GM23248 (cell line): ENCODE measurements around the gene SLC6A5. TPM values are rescaled to one million over a fixed set of nuclear protein-coding genes. Genes with fewer than 3 reads are reported as not detected.

Experiments used
- DNase-seq: peaks from one replicate; pipeline ENCODE4 v3.0.0-alpha.2; 2015
- H2AFZ ChIP-seq: fragments of 200-600 bp; sonication (generic); 2 replicates; pipeline ENCODE4 v1.6.1; 2016; ENCODE audit warnings: antibody characterized with exemption
- H3F3A ChIP-seq: fragments of 200-600 bp; sonication (generic); 2 replicates; pipeline ENCODE4 v1.6.1; 2016; ENCODE audit warnings: mild to moderate bottlenecking, antibody characterized with exemption, mixed run types; ENCODE audit not compliant: insufficient read depth
- H3K27ac ChIP-seq: fragments of 200-600 bp; sonication (generic); 2 replicates; pipeline ENCODE4 v1.5.1; 2016; ENCODE audit warnings: mild to moderate bottlenecking
- H3K27me3 ChIP-seq: fragments of 200-600 bp; sonication (generic); replicated peaks from 2 replicates; pipeline ENCODE4 v1.6.1; 2016; ENCODE audit warnings: mild to moderate bottlenecking; ENCODE audit not compliant: insufficient read depth
- H3K36me3 ChIP-seq: fragments of 200-600 bp; sonication (generic); 2 replicates; pipeline ENCODE4 v1.6.1; 2016; ENCODE audit warnings: low read depth, mild to moderate bottlenecking
- H3K4me1 ChIP-seq: fragments of 200-600 bp; sonication (generic); 2 replicates; pipeline ENCODE4 v1.6.1; 2016; ENCODE audit warnings: mild to moderate bottlenecking; ENCODE audit not compliant: insufficient read depth
- H3K4me2 ChIP-seq: fragments of 200-600 bp; sonication (generic); one replicate; pipeline ENCODE4 v1.6.1; 2016; ENCODE audit warnings: mild to moderate bottlenecking; ENCODE audit not compliant: unreplicated experiment
- H3K4me3 ChIP-seq: fragments of 200-600 bp; sonication (generic); 2 replicates; pipeline ENCODE4 v1.5.1; 2016; ENCODE audit warnings: mild to moderate bottlenecking
- H3K79me2 ChIP-seq: fragments of 200-600 bp; sonication (generic); 2 replicates; pipeline ENCODE4 v1.6.1; 2016; ENCODE audit warnings: mild to moderate bottlenecking; ENCODE audit not compliant: insufficient read depth
- H3K9ac ChIP-seq: fragments of 200-600 bp; sonication (generic); 2 replicates; pipeline ENCODE4 v1.6.1; 2016; ENCODE audit warnings: mild to moderate bottlenecking
- H3K9me2 ChIP-seq: fragments of 200-600 bp; sonication (generic); 2 replicates; pipeline ENCODE4 v1.6.1; 2016; ENCODE audit warnings: mixed run types, mild to moderate bottlenecking, moderate library complexity; ENCODE audit not compliant: insufficient read depth
- H3K9me3 ChIP-seq: fragments of 200-600 bp; sonication (generic); one replicate; pipeline ENCODE4 v1.6.1; 2017; ENCODE audit warnings: low read depth
- H4K20me1 ChIP-seq: fragments of 200-600 bp; sonication (generic); 2 replicates; pipeline ENCODE4 v1.6.0; 2016; ENCODE audit not compliant: insufficient read depth
- EZH2 ChIP-seq: fragments of 200-600 bp; sonication (generic); IDR thresholded peaks from 2 replicates; pipeline ENCODE4 v1.6.1; 2018; ENCODE audit warnings: antibody characterized with exemption, mild to moderate bottlenecking; ENCODE audit not compliant: insufficient read depth, poor library complexity, severe bottlenecking
- EZH2phosphoT487 ChIP-seq: fragments of 200-600 bp; sonication (generic); IDR thresholded peaks from 2 replicates; pipeline ENCODE4 v1.6.1; 2018; ENCODE audit warnings: antibody characterized with exemption, moderate library complexity, mild to moderate bottlenecking, low read depth; ENCODE audit not compliant: insufficient read depth
- WGBS, 2 experiments: methylation state at CpG; one replicate each; pipeline ENCODE4 v1.1.6; 2015 to 2017; ENCODE audit warnings: low lambda C conversion rate in 2 of 2, low coverage in 1 of 2; ENCODE audit errors: missing lambda C conversion rate in 2 of 2; 5-methylcytosine and 5-hydroxymethylcytosine counted together
- in situ Hi-C: fragments of 300-500 bp; cut with MboI; formaldehyde crosslinking; loops from 2 replicates; pipeline ENCODE4 v1.15.0; 2020
- polyA plus RNA-seq: library from polyadenylated mRNA; unstranded; fragments of >200 nt; fragmentation: Nextera tagmentation; extraction: Ambion mirVana; gene quantifications from 2 replicates; pipeline ENCODE4 v1.2.1, GENCODE V29; 2016
- total RNA-seq: library from RNA; depleted of rRNA; stranded (reverse); fragments of >200 nt; shearing (Covaris generic); gene quantifications from 2 replicates; pipeline ENCODE4 v1.2.3, GENCODE V29; 2014

SLC6A5 gene
- total and polyA plus RNA-seq, 2 experiments from 2014 or later: not detected

DNA sequence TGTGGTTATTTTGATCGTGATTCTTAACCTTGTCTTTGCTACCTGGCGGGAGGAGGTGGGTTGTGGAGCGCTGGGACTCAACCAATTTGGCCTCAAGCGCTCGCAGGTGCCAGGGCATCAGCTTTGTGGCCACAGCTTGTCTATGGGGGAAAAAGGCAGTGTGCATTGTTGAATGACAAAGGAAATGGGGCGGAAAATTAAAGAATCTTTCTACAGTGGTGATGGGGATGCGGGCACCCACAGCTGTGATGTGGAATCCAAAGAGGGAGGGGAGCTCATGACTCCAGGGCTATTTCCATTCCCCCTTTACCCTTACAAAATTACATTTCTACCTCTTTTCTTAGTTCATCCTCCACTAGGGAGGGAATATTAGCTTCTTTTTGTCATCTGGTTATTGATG, 1.1 kb downstream of the SLC6A5 start:
- Histone ChIP-seq H3K9me3 (no peaks in the 10 kb centered on the region), H3K9me2 (no peaks in the 10 kb centered on the region), H3K4me2 (no peak overlapping the region), H3K4me1 (no peaks in the 10 kb centered on the region), H3K36me3 (no peaks in the 10 kb centered on the region), H3K27ac (no peak overlapping the region), H3F3A (no peaks in the 10 kb centered on the region), H3K27me3 (peaks cover 93% of the 10 kb centered on the region), H3K9ac (no peak overlapping the region), H3K4me3 (no peak overlapping the region), H2AFZ (no peak overlapping the region), H4K20me1 (no peaks in the 10 kb centered on the region), H3K79me2 (no peaks in the 10 kb centered on the region)
- DNase-seq: no peak
- in situ Hi-C loops: no loop called here
- TF ChIP-seq EZH2phosphoT487 (no peak), EZH2 (peak; percentile 7)
- 8 to 16% methylated on average over 7 of the region's 7 CpGs for WGBS, 2 experiments

DNA sequence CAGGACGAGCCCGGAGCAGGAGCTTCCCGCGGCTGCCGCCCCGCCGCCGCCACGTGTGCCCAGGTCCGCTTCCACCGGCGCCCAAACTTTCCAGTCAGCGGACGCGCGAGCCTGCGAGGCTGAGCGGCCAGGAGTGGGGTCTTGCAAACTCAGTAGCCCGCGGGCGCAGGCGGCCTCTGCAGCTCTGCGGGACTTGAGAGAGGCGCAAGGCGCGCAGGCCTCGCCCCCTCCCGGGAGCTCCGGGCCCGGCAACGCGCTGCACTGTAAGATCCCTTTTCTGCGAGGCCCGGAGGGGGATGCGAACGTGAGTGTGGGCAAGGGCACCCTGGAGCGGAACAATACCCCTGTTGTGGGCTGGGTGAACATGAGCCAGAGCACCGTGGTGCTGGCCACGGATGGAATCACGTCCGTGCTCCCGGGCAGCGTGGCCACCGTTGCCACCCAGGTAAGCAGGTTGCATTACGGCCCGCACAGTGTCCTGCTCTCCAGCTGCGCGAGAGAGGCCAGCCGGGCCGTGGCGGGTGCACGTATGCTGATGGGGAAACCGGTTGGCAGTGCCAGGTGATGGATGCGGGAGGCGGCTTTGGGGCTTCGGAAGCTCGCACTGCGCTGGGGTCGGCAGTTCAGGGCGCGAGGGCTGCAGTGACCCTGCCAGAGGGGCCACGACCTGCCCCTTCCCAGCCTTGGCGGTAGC, 2.0 kb downstream of the SLC6A5 start:
- Histone ChIP-seq H3K27ac (no peak overlapping the region), H2AFZ (no peak overlapping the region), H3K9me2 (no peaks in the 10 kb centered on the region), H3F3A (no peaks in the 10 kb centered on the region), H3K27me3 (peaks cover 93% of the 10 kb centered on the region), H3K4me1 (no peaks in the 10 kb centered on the region), H3K9me3 (no peaks in the 10 kb centered on the region), H3K36me3 (no peaks in the 10 kb centered on the region), H3K79me2 (no peaks in the 10 kb centered on the region), H3K4me2 (no peak overlapping the region), H4K20me1 (no peaks in the 10 kb centered on the region), H3K4me3 (no peak overlapping the region), H3K9ac (no peak overlapping the region)
- no peak for DNase-seq
- in situ Hi-C loops: no loop called here
- 4 to 5% methylated on average over 62 of the region's 63 CpGs for WGBS, 2 experiments
- TF ChIP-seq EZH2phosphoT487 (no peak), EZH2 (no peak)

GRCh38 chr11:20604295-20604803, 4.9 kb downstream of the SLC6A5 start:
- H3K79me2 ChIP-seq: no peaks in the 10 kb centered on the region
- no peak overlapping the region for H3K27ac ChIP-seq
- DNase-seq: no peak
- in situ Hi-C loops: no loop called here
- 9 to 14% methylated on average over 13 to 23 of the region's 25 CpGs for WGBS, 2 experiments
- TF ChIP-seq EZH2phosphoT487 (no peak), EZH2 (peak; percentile 39)
- no peaks in the 10 kb centered on the region for H3K9me3 ChIP-seq
- no peaks in the 10 kb centered on the region for H4K20me1 ChIP-seq
- no peak overlapping the region for H3K9ac ChIP-seq
- no peak overlapping the region for H3K4me3 ChIP-seq
- no peaks in the 10 kb centered on the region for H3K4me1 ChIP-seq
- no peak overlapping the region for H2AFZ ChIP-seq
- no peaks in the 10 kb centered on the region for H3K9me2 ChIP-seq
- H3K36me3 ChIP-seq: no peaks in the 10 kb centered on the region
- no peaks in the 10 kb centered on the region for H3F3A ChIP-seq
- peaks cover 83% of the 10 kb centered on the region for H3K27me3 ChIP-seq
- H3K4me2 ChIP-seq: no peak overlapping the region

DNA sequence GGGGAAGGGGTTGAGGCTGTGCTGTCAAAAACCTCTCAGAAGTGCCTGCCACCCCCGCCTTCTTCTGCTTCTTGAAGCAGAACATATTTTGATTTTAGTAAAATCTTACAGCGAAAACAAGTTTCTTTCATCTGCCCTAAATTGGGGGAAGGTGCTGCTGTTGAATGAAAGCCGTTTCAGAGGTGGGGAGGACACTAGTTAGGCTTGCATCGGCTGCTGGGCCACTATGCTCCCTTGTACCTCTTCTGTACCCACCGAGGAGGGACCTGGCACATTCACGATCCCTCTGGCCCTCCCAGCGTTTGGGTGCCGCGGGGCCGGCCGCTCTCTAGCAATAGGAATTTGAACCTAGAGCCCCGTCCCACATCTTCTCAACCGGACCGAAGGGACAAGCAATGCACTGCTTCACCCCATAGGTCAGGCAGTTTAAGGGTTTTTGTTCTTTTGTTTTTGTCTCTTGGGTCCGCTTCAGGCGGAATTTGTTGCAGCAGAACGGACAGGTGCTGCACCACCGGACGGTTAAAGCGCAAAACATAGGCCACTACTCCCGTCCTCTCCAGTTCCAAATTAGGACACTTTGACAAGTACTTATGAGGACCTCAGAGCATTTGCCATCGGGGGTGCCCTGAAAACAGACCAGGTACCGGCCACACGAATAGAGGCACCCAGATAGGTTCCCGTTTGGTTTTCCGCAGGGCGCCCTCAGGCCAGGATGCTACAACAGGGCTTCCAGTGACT, 5.6 kb downstream of the SLC6A5 start:
- 6 to 10% methylated on average over 27 of the region's 27 CpGs for WGBS, 2 experiments
- Histone ChIP-seq H3K9me2 (no peaks in the 10 kb centered on the region), H2AFZ (no peak overlapping the region), H3K36me3 (no peaks in the 10 kb centered on the region), H3K4me3 (no peak overlapping the region), H3F3A (no peaks in the 10 kb centered on the region), H3K9ac (no peak overlapping the region), H4K20me1 (no peaks in the 10 kb centered on the region), H3K9me3 (no peaks in the 10 kb centered on the region), H3K4me2 (no peak overlapping the region), H3K4me1 (no peaks in the 10 kb centered on the region), H3K27me3 (peaks cover 76% of the 10 kb centered on the region), H3K79me2 (no peaks in the 10 kb centered on the region), H3K27ac (no peak overlapping the region)
- no peak for TF ChIP-seq EZH2phosphoT487
- no peak for TF ChIP-seq EZH2
- no peak for DNase-seq
- in situ Hi-C loops: no loop called here
